22Rv1 (cell line): Measurements from ENCODE around the gene CLK1.

Experiments used
- H3K27ac ChIP-seq: fragments of 450-650 bp; 2 replicates; pipeline ENCODE4 v1.5.1; 2017
- ZFX ChIP-seq: fragments of 450-650 bp; IDR thresholded peaks from 2 replicates; pipeline ENCODE4 v1.6.1; 2017; ENCODE audit warnings: antibody characterized with exemption, borderline replicate concordance
- TF ChIP-seq, protein P1 (sequence below): fragments of 450-650 bp; IDR thresholded peaks from 2 replicates; pipeline ENCODE4 v1.5.1; 2017; ENCODE audit warnings: mild to moderate bottlenecking

The CLK1 gene

DNA sequence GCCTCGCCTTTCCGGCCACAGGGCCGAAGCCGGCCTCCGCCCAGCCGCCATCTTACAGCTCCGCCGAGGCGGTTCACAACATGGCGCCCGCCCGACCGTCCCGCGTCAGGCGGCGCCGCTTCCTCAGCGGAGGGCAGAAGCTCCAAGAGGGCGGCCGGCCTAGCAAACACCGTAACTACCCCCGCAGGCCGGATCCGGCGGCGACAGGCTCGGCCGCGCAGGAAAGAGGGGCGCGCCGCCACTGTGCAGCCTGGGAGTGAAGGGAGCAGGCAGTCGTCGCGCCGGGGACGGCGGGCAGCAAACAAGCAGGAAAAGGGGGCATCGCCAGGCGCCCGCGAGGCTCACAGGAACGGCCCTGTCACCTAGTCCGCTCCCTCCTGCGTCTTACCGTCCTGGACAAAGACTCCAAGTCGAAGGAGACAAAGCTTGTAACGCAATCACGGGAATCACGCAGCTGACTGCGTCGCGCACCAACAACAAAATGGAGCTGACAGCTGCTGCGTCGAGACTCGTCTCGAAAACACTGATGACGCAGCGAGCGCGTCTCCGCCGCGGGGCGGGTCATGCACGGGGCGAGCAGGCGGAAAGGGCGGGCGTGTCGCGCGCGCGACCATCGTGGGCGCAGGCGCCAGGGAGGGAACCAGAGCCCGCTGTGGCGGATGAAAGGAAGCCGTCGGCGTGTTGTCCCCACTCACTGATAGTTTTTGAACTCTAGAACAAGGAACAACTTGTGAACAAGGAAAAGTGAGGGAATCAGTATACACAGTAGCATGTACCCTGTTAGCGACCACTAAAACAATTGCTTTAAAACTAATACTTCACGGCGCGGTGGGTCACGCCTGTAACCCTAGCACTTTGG, at the start of gene CLK1:
Gene CLK1 (minus strand): TSS at position 483 of the 859 bp plus-strand sequence. CDS start 2,796 bp downstream, outside the sequence.
- H3K27ac ChIP-seq, result peak within 1 kb of the TSS; percentile 96
- TF ChIP-seq ZFX, result no peak
- TF ChIP-seq, protein P1, sequence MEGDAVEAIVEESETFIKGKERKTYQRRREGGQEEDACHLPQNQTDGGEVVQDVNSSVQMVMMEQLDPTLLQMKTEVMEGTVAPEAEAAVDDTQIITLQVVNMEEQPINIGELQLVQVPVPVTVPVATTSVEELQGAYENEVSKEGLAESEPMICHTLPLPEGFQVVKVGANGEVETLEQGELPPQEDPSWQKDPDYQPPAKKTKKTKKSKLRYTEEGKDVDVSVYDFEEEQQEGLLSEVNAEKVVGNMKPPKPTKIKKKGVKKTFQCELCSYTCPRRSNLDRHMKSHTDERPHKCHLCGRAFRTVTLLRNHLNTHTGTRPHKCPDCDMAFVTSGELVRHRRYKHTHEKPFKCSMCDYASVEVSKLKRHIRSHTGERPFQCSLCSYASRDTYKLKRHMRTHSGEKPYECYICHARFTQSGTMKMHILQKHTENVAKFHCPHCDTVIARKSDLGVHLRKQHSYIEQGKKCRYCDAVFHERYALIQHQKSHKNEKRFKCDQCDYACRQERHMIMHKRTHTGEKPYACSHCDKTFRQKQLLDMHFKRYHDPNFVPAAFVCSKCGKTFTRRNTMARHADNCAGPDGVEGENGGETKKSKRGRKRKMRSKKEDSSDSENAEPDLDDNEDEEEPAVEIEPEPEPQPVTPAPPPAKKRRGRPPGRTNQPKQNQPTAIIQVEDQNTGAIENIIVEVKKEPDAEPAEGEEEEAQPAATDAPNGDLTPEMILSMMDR, result no peak

DNA sequence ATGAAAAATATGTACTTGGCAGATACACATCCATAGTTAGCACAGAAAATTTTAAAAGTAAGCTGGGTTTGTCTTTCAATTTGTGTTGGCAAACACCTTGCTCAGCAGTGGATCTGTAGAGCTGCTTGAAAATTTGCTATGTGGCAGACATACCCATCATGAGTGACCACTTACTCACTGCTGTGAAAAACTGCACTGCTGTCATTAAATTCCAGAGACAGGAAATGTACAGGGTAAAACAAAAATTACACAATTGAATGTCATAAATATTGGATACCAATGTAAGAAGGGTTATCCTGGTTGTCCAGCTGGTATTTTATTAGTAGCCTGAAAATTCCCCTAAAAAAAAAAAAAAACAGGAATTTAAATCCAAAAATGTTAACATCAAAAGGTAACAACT, 49.2 kb upstream of the CLK1 start:
- H3K27ac ChIP-seq, result no peak overlapping the region
- TF ChIP-seq ZFX, result no peak
- TF ChIP-seq, protein P1, result no peak

DNA sequence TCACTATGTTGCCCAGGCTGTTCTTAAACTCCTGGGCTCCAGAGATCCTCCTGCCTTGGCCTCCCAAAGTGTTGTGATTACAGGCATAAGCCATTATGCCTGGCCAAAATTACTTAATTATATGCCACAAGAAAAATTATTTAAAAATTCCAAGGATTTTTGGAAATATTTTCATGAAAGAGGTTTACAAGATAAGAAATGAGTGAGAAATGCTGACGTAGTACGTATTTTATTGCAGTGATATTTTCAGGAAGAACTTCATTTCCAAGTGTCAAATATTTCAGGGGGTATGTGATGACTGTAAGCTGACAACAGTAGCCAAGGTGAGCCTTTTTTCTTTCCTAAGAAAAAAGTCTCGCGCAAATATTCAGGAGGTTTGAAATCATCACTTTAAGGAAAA, 45.5 kb upstream of the CLK1 start:
- TF ChIP-seq, protein P1, result no peak
- TF ChIP-seq ZFX, result no peak
- H3K27ac ChIP-seq, result no peak overlapping the region

DNA sequence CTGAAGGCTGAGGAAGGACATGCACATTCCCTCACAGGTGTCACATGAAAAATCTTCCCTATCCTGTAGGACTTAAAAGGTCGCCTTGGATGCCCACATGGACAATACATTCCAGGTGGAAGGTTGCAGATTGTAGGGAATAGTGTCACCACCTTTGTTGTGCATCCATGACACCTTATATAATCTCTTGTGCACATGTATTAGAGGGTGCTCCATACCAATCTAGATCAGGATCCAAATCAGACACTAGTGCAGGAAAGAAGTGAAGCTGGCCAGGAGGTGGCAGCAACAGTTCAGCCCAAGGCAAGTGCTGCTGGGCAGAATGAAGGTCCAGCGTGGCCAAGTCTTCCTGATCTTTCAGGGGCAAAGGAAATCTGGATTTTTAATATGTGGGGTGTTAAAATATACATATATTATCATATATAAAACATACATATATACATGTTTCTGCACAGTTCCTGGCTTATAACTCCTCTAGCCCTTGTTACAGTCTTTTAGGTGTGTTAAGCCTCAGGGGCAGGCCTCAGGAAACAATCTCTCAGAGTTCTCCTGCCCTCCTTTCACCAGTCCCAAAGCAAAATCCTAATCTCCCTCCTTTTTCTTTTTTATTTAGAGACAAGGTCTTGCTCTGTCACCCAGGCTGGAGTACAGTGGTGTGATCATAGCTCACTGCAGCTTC, 41.3 kb upstream of the CLK1 start:
- no peak overlapping the region for H3K27ac ChIP-seq
- TF ChIP-seq, protein P1, result peak; percentile 86
- no peak for TF ChIP-seq ZFX

DNA sequence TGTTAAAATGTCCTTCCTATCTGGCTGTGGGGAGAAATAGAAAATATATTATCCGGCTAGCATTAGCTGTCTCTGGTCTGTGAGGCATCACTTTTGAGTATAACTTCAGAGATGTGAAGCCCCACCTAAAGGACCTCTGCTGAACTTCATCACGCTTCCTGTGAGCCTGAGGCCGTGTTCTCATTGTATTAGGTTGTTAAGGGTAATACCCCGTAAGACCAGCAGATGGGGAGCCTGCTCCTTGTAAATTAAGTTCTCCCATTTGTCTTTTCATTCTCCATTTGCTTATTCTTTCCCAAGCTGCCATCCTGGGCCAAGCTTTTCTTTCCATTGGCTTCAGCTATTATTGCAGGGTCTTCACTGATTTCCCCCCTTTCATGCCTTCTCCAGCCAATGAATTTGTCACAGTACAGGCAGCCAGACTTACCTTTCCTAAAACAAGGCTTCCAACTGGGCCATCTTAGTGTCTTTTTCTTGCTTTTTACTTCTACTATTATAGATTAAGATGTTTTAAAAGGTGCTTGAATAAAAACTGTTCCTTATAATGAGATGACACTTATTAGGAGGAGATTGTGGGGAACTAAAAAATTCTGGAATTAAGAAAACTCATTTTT, 37.1 kb upstream of the CLK1 start:
- no peak for TF ChIP-seq ZFX
- TF ChIP-seq, protein P1, result peak; percentile 80
- H3K27ac ChIP-seq, result no peak overlapping the region

DNA sequence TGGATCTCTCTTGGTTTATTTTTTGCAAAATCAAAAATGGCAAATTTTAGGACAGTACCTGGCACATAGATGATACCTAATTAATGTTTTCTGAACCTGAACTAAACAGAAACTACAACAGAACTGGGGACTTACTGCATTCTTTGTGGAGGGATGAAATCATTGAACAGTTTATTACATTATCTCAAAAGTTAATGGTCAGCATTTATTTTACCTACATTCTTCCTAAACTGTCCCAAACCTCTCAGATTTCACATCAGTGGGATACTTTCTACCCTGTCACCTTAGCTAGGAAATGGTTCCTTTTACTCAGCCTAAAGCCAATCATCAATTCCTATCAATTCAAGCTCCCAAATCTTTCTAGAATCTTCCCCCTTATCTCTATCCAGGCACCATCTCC, 35.0 kb upstream of the CLK1 start:
- no peak overlapping the region for H3K27ac ChIP-seq
- no peak for TF ChIP-seq ZFX
- TF ChIP-seq, protein P1, result no peak
